ENCODE measurements around the gene AFF3.

The AFF3 gene

DNA sequence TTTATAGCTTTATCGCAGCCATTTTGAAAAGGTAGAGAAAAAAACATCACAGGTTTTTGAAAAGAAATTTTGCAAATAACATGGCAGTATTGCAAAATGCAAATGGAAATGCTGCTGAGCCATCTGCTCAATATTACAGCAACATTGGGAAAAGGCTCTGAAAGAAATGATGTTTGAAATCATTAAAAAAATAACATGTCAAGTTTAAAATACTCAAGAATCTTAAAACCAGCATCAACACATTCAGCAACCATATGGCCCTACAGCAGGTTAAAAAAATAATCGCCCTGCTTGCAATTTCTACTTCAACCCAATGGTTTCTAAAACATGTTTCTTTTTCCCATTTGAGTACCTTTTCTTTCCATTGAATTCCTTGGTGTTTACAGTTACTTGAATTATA lies 289.4 kb downstream of the AFF3 start:
- peaks cover 10% of the 10 kb centered on the region; the same call in 1 of the 2 replicates for H3K79me2 ChIP-seq (ENCODE audit: insufficient read depth, low read length)
- no peak overlapping the region for H3K9ac ChIP-seq (ENCODE audit: low read length)
- no peak overlapping the region for H3K4me2 ChIP-seq (ENCODE audit: low read length)
- no peaks in the 10 kb centered on the region for H3F3A ChIP-seq (ENCODE audit: insufficient read depth, low read length)
- H2AFZ ChIP-seq (ENCODE audit: low read length), result no peak overlapping the region
- H3K27me3 ChIP-seq (ENCODE audit: insufficient read depth, low read length), result no peaks in the 10 kb centered on the region
- H4K20me1 ChIP-seq (ENCODE audit: insufficient read depth, low read length), result no peaks in the 10 kb centered on the region
- H3K9me2 ChIP-seq (ENCODE audit: low read depth, low read length), result no peaks in the 10 kb centered on the region
- no peaks in the 10 kb centered on the region for H3K4me1 ChIP-seq (ENCODE audit: insufficient read depth, low read length, severe bottlenecking)
- H3K9me3 ChIP-seq (ENCODE audit: low read length), result no peaks in the 10 kb centered on the region
- no peak overlapping the region for H3K4me3 ChIP-seq (ENCODE audit: low read depth, low read length, poor library complexity, severe bottlenecking)
- H3K36me3 ChIP-seq (ENCODE audit: insufficient read depth, low read length), result peaks cover 58% of the 10 kb centered on the region
- H3K27ac ChIP-seq (ENCODE audit: low read depth, low read length, poor library complexity, severe bottlenecking), result no peak overlapping the region
- TF ChIP-seq EZH2 (IDR thresholded peaks at IDR 0.05; ENCODE audit: borderline replicate concordance, low read length), result no peak
- TF ChIP-seq, protein P1, sequence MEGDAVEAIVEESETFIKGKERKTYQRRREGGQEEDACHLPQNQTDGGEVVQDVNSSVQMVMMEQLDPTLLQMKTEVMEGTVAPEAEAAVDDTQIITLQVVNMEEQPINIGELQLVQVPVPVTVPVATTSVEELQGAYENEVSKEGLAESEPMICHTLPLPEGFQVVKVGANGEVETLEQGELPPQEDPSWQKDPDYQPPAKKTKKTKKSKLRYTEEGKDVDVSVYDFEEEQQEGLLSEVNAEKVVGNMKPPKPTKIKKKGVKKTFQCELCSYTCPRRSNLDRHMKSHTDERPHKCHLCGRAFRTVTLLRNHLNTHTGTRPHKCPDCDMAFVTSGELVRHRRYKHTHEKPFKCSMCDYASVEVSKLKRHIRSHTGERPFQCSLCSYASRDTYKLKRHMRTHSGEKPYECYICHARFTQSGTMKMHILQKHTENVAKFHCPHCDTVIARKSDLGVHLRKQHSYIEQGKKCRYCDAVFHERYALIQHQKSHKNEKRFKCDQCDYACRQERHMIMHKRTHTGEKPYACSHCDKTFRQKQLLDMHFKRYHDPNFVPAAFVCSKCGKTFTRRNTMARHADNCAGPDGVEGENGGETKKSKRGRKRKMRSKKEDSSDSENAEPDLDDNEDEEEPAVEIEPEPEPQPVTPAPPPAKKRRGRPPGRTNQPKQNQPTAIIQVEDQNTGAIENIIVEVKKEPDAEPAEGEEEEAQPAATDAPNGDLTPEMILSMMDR (IDR thresholded peaks at IDR 0.05; ENCODE audit: low read length), result no peak

DNA sequence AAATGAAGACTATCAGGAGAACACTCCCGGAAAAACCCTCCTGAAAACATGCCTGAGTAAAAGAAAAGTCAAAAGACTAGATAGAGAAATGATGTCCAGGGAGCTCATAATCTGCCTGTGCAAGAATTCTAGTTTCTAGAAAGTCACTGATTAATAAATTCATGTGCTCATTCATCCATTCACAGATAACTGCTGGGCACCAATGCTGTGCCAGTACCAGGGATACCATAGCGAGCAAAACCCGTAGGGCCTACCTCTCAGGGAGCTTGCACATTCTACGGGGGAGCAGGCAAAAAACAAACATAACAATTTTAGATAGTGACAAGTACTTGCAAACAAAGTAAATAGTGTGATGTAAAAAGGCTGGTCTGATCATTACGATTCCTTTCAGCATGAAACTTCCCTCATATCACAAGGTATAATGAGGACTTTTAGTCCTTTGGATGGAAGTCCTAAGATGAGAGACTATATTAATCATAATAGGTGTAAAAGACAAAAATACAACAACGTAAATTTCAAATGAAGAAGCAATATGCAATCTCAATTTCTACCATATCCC lies 289.9 kb downstream of the AFF3 start:
- peaks cover 58% of the 10 kb centered on the region for H3K36me3 ChIP-seq (ENCODE audit: insufficient read depth, low read length)
- no peaks in the 10 kb centered on the region for H3K4me1 ChIP-seq (ENCODE audit: insufficient read depth, low read length, severe bottlenecking)
- no peak overlapping the region for H3K27ac ChIP-seq (ENCODE audit: low read depth, low read length, poor library complexity, severe bottlenecking)
- H3K4me3 ChIP-seq (ENCODE audit: low read depth, low read length, poor library complexity, severe bottlenecking), result no peak overlapping the region
- no peaks in the 10 kb centered on the region for H3K9me3 ChIP-seq (ENCODE audit: low read length)
- no peak overlapping the region for H3K9ac ChIP-seq (ENCODE audit: low read length)
- peaks cover 10% of the 10 kb centered on the region; the same call in 1 of the 2 replicates for H3K79me2 ChIP-seq (ENCODE audit: insufficient read depth, low read length)
- TF ChIP-seq, protein P1 (IDR thresholded peaks at IDR 0.05; ENCODE audit: low read length), result no peak
- no peak for TF ChIP-seq EZH2 (IDR thresholded peaks at IDR 0.05; ENCODE audit: borderline replicate concordance, low read length)
- H4K20me1 ChIP-seq (ENCODE audit: insufficient read depth, low read length), result no peaks in the 10 kb centered on the region
- no peaks in the 10 kb centered on the region for H3K27me3 ChIP-seq (ENCODE audit: insufficient read depth, low read length)
- H3F3A ChIP-seq (ENCODE audit: insufficient read depth, low read length), result no peaks in the 10 kb centered on the region
- no peaks in the 10 kb centered on the region for H3K9me2 ChIP-seq (ENCODE audit: low read depth, low read length)
- no peak overlapping the region for H2AFZ ChIP-seq (ENCODE audit: low read length)
- no peak overlapping the region for H3K4me2 ChIP-seq (ENCODE audit: low read length)

DNA sequence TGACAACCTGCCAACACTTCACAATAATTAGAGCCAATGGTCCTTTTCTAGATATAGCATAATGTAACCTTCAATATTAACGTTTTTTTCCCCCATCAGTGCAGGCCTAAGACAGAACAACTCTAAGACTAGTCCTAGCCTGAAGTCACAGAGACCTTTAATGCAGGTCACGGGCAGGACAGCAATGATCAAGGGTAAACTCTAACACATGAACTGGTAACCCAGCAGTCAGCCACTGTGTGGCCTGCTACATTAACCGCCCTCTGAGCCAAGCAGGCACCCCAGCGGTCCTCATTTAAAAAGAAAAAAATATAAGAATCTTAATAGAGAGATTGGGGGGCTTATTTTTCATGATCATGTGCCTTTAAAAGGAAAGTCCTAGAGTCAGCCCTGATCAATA lies 290.6 kb downstream of the AFF3 start:
- H3F3A ChIP-seq (ENCODE audit: insufficient read depth, low read length), result no peaks in the 10 kb centered on the region
- TF ChIP-seq, protein P1 (IDR thresholded peaks at IDR 0.05; ENCODE audit: low read length), result no peak
- no peak for TF ChIP-seq EZH2 (IDR thresholded peaks at IDR 0.05; ENCODE audit: borderline replicate concordance, low read length)
- H3K9ac ChIP-seq (ENCODE audit: low read length), result no peak overlapping the region
- no peaks in the 10 kb centered on the region for H3K4me1 ChIP-seq (ENCODE audit: insufficient read depth, low read length, severe bottlenecking)
- H2AFZ ChIP-seq (ENCODE audit: low read length), result no peak overlapping the region
- H4K20me1 ChIP-seq (ENCODE audit: insufficient read depth, low read length), result no peaks in the 10 kb centered on the region
- H3K9me2 ChIP-seq (ENCODE audit: low read depth, low read length), result no peaks in the 10 kb centered on the region
- H3K36me3 ChIP-seq (ENCODE audit: insufficient read depth, low read length), result peaks cover 64% of the 10 kb centered on the region
- peaks cover 10% of the 10 kb centered on the region; the same call in 1 of the 2 replicates for H3K79me2 ChIP-seq (ENCODE audit: insufficient read depth, low read length)
- H3K9me3 ChIP-seq (ENCODE audit: low read length), result no peaks in the 10 kb centered on the region
- H3K27ac ChIP-seq (ENCODE audit: low read depth, low read length, poor library complexity, severe bottlenecking), result no peak overlapping the region
- H3K4me3 ChIP-seq (ENCODE audit: low read depth, low read length, poor library complexity, severe bottlenecking), result no peak overlapping the region
- H3K4me2 ChIP-seq (ENCODE audit: low read length), result no peak overlapping the region
- H3K27me3 ChIP-seq (ENCODE audit: insufficient read depth, low read length), result no peaks in the 10 kb centered on the region

Data from OCI-LY1 (cell line).